ENCODE measurements around the gene EML4.
"Not testable (repeated sequence)": the region's sequence is repeated elsewhere in the genome, so short reads cannot be mapped to it uniquely, and the experiment has no call there.

EML4 gene

DNA sequence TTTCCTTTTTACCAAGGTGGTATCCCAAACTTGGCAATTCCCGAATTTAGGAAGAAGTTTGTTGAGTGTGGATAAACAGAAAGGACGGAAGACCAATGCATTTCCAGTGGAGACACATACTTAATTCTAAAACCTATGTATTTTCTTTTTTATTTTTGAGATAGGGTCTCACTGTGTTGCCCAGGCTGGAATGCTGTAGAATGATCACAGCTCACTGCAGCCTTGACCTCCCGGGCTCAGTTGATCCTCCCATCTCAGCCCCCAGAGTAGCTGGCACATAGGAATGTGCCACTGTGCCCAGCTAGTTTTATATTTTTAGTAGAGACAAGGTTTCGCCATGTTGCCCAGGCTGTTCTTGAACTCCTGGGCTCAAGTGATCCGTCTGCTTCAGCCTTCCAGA, 101.6 kb downstream of the EML4 start:
- Histone ChIP-seq H3K4me2 (ENCODE audit: insufficient read depth, low read length) (no peak overlapping the region), H3K4me3 (ENCODE audit: low read depth in 1 of 2, low read length in 2 of 2) (no peak overlapping the region), H3K9ac (ENCODE audit: low read depth, low read length) (no peak overlapping the region), H4K20me1 (ENCODE audit: insufficient read depth, low read length) (no peaks in the 10 kb centered on the region), H2AFZ (ENCODE audit: low read depth, low read length) (no peak overlapping the region), H3K36me3 (ENCODE audit: insufficient read depth, low read length) (peaks cover 7% of the 10 kb centered on the region), H3K9me3 (ENCODE audit: insufficient read depth, low read length, severe bottlenecking) (no peaks in the 10 kb centered on the region), H3K79me2 (ENCODE audit: insufficient read depth, low read length) (no peaks in the 10 kb centered on the region), H3K27ac (ENCODE audit: low read length) (no peak overlapping the region), H3K27me3 (ENCODE audit: insufficient read depth, low read length, poor library complexity) (no peaks in the 10 kb centered on the region), H3K4me1 (ENCODE audit: insufficient read depth, low read length) (no peaks in the 10 kb centered on the region)
- ATAC-seq (ENCODE audit: insufficient read depth, low read depth) (no peak), DNase-seq (no peak)
- TF ChIP-seq EZH2 (IDR thresholded peaks at IDR 0.05; ENCODE audit: borderline replicate concordance, low read depth, low read length, severe bottlenecking) (no peak), CTCF (IDR thresholded peaks at IDR 0.05; ENCODE audit: borderline replicate concordance, extremely low read depth, low read length, poor library complexity, severe bottlenecking) (no peak)

DNA sequence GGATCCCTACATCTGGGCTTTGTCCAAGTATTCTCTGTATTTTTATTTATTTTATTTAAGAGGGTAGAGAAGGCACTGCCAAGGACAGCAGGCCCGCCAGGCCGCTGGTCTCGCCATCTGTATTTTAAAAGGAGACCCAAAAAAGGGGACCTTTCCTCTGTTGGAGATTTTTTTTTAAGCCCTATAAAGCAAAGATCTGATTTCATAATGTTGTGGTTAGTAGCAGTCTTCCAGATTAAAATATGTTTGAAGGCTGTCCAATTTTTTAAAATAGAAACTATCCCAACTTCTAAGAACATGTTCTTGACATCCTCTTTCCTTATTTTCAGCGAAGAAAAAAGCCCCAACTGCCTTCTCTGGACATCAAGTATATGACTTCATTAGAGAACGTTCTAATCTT, 102.1 kb downstream of the EML4 start:
- H2AFZ ChIP-seq (ENCODE audit: low read depth, low read length); ATAC-seq (ENCODE audit: insufficient read depth, low read depth); H3K27ac ChIP-seq (ENCODE audit: low read length); H3K9me3 ChIP-seq (ENCODE audit: insufficient read depth, low read length, severe bottlenecking); DNase-seq; H3K4me1 ChIP-seq (ENCODE audit: insufficient read depth, low read length); H3K4me3 ChIP-seq (ENCODE audit: low read depth in 1 of 2, low read length in 2 of 2); H4K20me1 ChIP-seq (ENCODE audit: insufficient read depth, low read length); H3K4me2 ChIP-seq (ENCODE audit: insufficient read depth, low read length); H3K36me3 ChIP-seq (ENCODE audit: insufficient read depth, low read length); H3K9ac ChIP-seq (ENCODE audit: low read depth, low read length); H3K79me2 ChIP-seq (ENCODE audit: insufficient read depth, low read length); H3K27me3 ChIP-seq (ENCODE audit: insufficient read depth, low read length, poor library complexity): not testable (repeated sequence)

DNA sequence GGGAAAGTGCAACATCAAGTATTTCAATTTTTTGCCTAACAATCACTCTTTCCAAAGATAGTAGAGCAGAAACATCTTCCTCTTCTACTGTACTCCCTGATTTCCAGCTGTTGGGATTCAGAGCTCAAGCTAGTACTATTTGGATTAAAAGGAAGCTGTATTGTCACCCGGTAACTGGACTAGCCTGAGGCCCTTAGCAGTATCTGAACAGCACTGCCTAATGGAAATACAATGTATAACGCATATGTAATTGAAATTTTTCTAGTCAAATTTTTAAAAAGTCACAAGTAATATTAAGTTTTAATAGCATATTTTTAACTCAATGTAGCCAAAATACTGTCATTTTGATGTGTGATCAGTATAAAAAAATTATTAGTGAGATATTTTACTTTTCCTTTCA, 105.7 kb downstream of the EML4 start:
- no peaks in the 10 kb centered on the region for H3K27me3 ChIP-seq (ENCODE audit: insufficient read depth, low read length, poor library complexity)
- no peaks in the 10 kb centered on the region for H4K20me1 ChIP-seq (ENCODE audit: insufficient read depth, low read length)
- H3K27ac ChIP-seq (ENCODE audit: low read length): no peak overlapping the region
- H3K4me3 ChIP-seq (ENCODE audit: low read depth in 1 of 2, low read length in 2 of 2): no peak overlapping the region
- ATAC-seq (ENCODE audit: insufficient read depth, low read depth) (no peak), DNase-seq (no peak)
- no peaks in the 10 kb centered on the region for H3K4me1 ChIP-seq (ENCODE audit: insufficient read depth, low read length)
- H3K9me3 ChIP-seq (ENCODE audit: insufficient read depth, low read length, severe bottlenecking): no peaks in the 10 kb centered on the region
- H3K4me2 ChIP-seq (ENCODE audit: insufficient read depth, low read length): no peak overlapping the region
- no peaks in the 10 kb centered on the region for H3K36me3 ChIP-seq (ENCODE audit: insufficient read depth, low read length)
- H2AFZ ChIP-seq (ENCODE audit: low read depth, low read length): no peak overlapping the region
- H3K79me2 ChIP-seq (ENCODE audit: insufficient read depth, low read length): no peaks in the 10 kb centered on the region
- H3K9ac ChIP-seq (ENCODE audit: low read depth, low read length): no peak overlapping the region
- no peak for TF ChIP-seq EZH2 (IDR thresholded peaks at IDR 0.05; ENCODE audit: borderline replicate concordance, low read depth, low read length, severe bottlenecking)
- no peak for TF ChIP-seq CTCF (IDR thresholded peaks at IDR 0.05; ENCODE audit: borderline replicate concordance, extremely low read depth, low read length, poor library complexity, severe bottlenecking)

GRCh38 chr2:42281416-42282081, 112.4 kb downstream of the EML4 start:
- DNase-seq: no peak
- ATAC-seq (ENCODE audit: insufficient read depth, low read depth): no peak
- H3K27me3 ChIP-seq (ENCODE audit: insufficient read depth, low read length, poor library complexity): no peaks in the 10 kb centered on the region
- TF ChIP-seq CTCF (IDR thresholded peaks at IDR 0.05; ENCODE audit: borderline replicate concordance, extremely low read depth, low read length, poor library complexity, severe bottlenecking) (no peak), EZH2 (IDR thresholded peaks at IDR 0.05; ENCODE audit: borderline replicate concordance, low read depth, low read length, severe bottlenecking) (no peak)
- H3K79me2 ChIP-seq (ENCODE audit: insufficient read depth, low read length): no peaks in the 10 kb centered on the region
- H3K27ac ChIP-seq (ENCODE audit: low read length): no peak overlapping the region
- no peak overlapping the region for H3K4me2 ChIP-seq (ENCODE audit: insufficient read depth, low read length)
- peaks cover 18% of the 10 kb centered on the region; the same call in 1 of the 2 replicates for H3K36me3 ChIP-seq (ENCODE audit: insufficient read depth, low read length)
- no peak overlapping the region for H2AFZ ChIP-seq (ENCODE audit: low read depth, low read length)
- no peak overlapping the region for H3K9ac ChIP-seq (ENCODE audit: low read depth, low read length)
- no peaks in the 10 kb centered on the region for H3K9me3 ChIP-seq (ENCODE audit: insufficient read depth, low read length, severe bottlenecking)
- H3K4me3 ChIP-seq (ENCODE audit: low read depth in 1 of 2, low read length in 2 of 2): no peak overlapping the region
- peaks cover 13% of the 10 kb centered on the region for H3K4me1 ChIP-seq (ENCODE audit: insufficient read depth, low read length)
- H4K20me1 ChIP-seq (ENCODE audit: insufficient read depth, low read length): no peaks in the 10 kb centered on the region
